Fibroblast of the conjunctiva (primary cell): ENCODE data around the gene SLC7A10.
"Not testable (repeated sequence)": the region's sequence is repeated elsewhere in the genome, so short reads cannot be mapped to it uniquely, and the experiment has no call there.

Source experiments
- DNase-seq: peaks from one replicate; pipeline ENCODE4 v3.0.0-alpha.2; 2010; ENCODE audit warnings: low read depth

Gene SLC7A10

DNA sequence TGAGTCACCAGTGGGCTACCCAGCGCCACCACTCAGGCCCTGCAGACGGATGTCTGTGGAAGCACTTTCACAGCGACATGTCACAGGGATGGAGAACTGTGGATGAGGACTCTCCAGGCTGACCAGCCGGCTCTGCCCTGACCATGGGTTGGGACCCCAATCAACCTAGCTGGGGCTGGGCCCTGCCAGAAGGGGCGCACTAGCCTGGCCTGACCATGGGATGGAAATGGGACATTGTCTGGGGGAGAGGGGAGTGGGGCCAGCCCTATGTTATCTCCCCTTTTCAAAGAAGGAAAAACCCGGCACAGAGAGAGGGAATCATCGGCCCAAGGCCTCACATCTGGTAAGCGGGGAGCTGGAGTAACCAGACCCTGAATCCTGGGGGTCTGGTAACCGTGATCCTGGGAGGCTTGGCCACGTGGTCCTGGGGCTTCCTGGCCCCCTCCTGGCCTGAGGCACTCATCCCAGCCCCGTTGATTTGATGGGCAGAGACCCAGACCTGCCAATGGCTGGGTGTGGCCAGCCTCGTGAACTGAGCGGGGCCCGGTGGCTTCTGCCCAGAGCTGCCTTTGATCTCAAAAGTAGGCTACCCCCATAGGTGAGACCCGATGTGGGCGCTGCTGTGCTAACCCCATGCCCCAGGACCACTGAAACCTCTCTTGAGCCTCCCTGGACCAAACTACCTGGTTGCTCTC lies 11.2 kb upstream of the SLC7A10 start:
- DNase-seq = no peak

DNA sequence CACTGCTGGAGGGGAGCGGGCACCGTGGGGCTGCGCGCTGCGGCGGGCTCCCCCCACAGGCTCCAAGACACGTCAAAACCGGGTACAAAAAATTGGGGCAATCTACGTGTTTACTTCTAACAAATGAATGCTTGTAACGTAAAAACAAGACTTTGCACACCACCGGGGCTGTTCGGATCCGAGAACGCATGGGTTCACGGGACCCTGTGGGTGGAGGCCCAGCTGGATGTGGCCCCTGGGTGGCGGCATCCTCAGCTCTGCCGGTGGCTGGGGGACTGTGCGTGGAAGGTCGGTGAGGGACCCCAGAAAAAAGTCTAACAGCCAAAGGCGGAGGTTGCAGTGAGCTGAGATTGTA lies 10.3 kb upstream of the SLC7A10 start:
- DNase-seq = no peak

- DNase-seq = peak; percentile 39
Observed at GRCh38 chr19:33235269-33235995, 9.8 kb upstream of the SLC7A10 start.

DNA sequence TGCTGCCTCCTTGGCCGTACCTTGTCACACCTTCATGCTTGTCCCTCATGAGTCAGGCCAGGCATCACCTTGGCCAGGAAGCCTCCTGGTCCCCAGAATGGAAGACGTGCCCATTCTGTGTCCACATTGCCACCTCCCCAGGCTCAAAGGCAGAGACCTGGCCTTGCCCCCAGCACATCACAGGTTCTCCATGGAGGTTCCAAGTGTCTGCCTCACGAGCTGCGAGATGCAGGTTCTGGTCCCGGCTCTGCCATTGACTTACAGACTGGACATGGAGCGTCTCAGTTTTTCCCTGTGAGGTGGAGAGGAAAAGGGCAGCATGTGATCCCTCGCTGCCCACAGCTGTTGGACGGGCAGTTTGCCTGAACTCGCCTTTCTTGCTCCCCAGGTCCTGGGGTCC lies 9.1 kb upstream of the SLC7A10 start:
- DNase-seq = no peak

- DNase-seq = no peak
Observed at GRCh38 chr19:33234092-33234491, 8.4 kb upstream of the SLC7A10 start.

DNA sequence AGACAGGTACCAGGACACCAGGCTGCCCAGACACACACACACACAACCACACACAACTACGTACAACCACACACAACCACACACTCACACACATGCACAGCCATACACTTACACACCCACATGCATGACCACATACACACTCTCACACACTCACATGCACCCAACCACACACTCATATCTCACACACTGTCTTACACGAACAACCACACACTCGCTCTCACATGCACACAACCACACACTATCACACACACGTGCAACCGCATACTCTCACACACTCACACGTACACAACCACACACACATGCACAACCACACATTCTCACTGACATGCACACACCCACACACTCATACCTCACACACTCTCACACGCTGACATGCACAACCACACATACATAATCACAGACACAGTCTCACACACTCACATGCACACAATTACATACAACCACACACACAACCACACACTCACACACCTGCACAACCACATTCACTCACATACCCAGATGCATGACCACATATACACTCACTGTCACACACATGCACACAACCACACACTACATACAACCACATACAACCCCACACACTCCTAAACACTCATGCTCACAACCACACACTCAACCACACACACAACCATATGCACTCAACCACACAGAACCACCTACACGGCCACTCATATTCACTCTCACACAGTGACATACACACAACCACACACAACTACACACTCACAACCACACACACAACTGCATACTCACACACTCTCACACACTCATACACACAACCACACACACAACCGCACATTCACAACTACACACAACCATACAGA lies 7.6 kb upstream of the SLC7A10 start:
- no peak for DNase-seq

DNA sequence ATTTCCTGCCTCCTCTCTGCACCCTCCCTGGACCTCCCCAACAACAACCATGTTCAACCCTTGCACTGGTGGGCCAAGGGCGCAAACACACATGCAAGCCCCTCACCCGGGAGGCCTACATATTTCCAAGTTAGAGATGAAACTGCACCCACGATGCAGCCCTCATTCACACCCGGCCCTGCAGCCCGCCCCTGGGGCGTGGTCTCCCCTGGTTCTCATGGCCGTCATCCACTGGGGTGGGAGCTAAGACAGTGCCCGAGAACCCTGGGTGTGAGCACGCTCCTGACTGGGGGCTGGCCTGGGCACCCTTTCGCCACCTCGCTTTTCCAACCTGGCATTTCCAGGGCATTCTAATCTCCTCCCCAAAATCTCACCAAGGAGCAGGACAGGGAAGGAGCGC lies 7.0 kb upstream of the SLC7A10 start:
- no peak for DNase-seq

DNA sequence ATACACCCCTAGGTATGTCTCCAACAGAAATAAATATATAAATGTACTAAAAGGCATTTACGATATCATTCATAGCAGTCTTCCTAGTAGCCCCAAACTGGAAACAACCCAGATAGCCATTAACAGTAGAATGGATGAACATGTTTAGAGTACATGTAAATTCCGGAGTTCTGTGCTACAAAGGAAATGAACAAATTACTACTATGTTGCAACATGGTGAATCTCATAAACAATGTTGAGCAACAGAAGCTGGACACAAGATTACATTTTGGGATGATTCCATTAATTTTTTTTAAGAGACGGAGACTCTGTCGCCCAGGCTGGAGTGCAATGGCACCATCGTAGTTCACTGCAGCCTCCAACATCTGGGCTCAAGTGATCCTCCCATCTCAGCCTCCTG lies 5.9 kb upstream of the SLC7A10 start:
- no peak for DNase-seq

DNA sequence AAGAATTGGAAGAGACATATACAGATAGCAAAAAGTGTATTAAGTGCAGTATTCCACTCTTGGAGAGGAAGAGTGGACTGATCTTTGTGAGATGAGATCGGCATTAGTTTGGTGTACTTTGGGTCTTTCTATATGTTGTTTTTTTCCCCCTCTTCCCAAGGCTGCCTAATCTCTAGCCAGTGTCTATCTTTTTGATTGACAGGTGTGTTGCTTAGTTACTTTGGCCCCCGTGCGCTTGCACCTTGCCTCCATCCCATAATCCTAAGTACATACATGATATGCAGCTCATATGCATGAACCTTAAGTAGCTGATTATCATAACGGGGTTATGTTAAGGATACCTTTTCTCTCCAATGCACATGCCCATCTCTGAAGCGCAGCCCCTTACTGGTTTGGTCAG lies 4.3 kb upstream of the SLC7A10 start:
- DNase-seq = no peak

- DNase-seq = no peak
Observed at GRCh38 chr19:33227870-33228599, 2.4 kb upstream of the SLC7A10 start.

GRCh38 chr19:33227242-33227650 lies 1.6 kb upstream of the SLC7A10 start:
- no peak for DNase-seq

DNA sequence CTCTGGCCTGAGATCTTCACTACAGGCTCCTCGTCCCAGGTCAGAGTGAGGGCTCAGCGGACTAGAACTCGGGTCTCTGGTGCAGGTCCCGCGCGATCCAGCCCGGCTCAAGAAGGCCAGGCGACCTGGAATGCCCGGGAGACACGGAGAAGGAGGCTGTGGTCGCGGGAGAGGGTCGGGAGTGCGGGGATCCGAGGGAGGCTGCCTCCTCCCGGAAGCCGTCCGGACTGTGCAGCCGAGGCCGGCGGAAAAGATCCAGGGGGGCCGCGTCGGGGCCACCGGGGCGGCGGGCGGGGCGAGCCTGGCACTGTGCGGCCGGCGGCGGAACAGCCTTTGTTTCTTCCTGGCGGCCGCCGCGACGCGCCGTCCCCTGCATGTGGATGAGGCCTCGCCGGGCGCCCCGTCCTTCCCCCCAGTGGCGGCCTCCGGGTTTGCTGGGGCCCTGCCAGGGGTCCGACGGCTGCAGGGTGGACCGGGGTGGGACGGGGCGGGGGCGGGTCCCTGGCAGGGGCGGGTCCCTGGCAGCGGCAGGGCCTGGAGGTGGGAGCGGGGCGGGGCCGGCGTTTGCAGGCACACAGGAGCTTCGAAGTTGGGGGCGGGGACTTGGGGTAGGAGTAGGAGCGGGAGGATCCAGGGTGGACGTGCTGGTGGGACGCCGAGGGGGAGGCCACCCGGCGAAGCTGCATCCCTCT lies 1.0 kb upstream of the SLC7A10 start:
- DNase-seq = no peak

GRCh38 chr19:33224694-33225457 lies 774 bp downstream of the SLC7A10 start:
- DNase-seq = no peak

DNA sequence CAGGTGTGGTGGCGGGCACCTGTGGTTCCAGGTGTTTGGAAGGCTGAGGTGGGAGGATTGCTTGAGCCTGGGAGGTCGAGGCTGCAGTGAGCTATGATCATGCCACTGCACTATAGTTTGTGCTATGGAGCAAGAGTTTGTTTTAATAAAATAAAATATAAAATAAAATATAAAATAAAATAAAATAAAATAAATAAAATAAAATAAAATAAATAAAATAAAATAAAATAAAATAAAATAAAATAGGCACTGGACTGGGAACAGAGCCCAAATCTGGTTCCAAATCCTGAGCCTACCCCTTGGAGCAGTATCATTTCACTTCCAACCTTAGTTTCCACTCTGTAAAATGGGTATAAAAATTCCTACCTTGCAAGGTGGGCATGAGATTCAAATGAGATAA lies 3.4 kb downstream of the SLC7A10 start:
- DNase-seq = not testable (repeated sequence)

DNA sequence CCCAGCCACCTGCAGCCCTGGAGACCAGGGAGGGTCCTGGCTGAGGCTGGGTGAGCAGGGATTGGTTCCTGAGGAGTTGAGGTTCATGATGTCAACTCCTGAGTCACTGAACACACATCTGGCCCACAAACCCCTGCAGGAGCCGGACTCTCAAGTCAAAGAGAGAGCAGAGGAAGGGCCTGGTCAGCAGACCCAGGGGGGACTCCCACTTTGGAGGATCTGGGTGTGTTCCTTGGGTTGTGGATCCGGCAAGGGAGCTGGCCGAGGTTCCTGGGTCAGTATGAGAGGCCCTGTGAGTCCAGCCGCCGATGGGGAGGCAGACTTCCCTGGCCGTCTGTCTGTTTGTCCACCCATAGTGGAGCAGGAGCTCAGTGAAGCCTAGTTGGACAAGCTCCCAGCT lies 4.0 kb downstream of the SLC7A10 start:
- DNase-seq = no peak

GRCh38 chr19:33220735-33221134 lies 4.9 kb downstream of the SLC7A10 start:
- no peak for DNase-seq

DNA sequence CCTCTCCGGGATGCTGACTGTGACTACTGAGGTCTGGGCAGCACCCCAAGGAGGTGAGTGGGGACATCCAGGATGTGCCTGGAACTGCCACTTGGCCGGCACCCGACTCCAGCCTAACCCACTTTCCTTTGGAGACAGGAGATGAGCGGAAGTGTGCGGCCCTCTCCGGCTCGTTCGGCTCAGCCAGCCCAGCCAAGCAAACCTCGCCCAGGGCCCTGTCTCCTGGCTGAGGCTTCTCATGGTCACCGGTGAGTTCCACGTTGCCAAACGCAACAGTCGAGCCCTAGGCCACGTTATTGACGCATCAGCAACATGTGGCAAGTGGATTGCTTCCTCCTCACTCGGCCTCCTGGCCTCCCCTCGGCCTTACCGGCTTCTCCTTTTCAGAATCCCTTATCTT lies 5.5 kb downstream of the SLC7A10 start:
- no peak for DNase-seq

DNA sequence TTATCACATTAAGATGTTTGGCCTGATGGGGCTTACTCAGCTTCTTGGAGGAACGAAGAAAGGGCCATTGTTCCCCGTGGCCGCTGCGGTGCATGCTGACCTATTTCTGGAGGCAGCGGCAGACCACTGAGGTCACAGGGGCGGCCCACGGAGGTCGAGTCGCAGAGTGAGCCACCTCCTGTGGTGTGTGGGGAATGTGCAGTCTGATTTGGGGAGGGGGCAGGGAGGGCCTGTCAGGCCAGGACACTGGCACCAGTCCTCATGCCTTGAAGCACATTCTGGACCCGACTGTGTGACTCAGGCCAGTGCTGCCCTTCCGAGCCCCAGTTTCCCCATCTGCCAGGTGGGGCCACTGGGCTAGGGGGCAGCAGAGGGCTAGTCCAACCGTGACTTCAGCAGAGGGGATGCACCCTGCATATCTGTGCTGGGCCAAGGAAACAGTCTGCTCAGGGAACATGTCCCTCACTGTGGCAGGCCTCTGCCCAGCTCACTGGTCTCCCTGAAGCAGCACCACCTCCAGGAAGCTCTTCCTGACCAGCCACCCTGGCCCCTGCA lies 6.3 kb downstream of the SLC7A10 start:
- DNase-seq = no peak

DNA sequence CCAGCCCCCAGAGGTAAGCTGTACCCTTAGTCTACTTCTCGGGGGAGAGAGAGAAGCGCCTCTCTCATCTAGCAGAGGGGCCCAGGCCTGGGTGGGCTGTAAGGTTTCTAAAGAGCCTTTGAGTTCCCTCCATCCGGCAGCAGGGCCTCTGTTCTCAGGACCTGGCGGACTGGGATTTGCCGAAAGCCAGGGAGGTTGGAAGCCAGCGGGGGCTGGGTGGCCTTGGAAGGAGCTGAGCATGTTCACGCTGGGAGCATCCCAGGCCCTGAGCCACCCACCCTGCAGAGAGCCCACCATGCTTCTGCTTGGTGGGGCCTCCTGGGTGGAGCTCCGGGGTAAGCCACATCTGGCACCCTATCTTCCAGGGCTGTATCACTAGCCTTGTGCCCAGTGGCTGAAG lies 7.8 kb downstream of the SLC7A10 start:
- no peak for DNase-seq

DNA sequence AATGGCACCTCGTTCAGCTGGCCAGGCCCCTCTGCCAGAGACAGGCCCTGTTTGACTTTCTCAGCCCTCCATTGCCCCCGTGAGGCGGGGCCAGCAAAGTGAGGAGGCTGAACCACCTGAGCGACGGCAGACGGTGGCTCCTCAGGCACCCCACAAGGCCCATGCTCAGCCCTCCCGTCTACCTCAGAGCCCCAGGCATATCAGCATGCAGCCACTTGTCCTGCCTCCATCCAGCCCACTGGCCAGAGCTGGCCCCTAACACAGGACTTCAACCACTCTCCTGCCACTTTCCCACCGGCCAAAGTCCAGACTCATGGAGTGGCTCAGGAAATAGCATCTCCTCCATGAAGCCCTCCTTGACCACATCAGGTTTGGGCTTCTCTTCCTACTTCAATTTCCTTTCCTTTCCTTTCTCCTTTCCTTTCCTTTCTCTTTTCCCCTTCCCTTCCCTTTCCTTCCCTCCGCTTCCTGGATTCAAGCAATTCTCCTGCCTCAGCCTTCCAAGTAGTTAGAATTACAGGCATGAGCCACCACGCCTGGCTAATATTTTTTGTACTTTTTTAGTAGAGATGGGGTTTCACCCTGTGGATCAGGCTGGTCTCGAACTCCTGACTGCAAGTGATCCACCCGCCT lies 9.3 kb downstream of the SLC7A10 start:
- DNase-seq = no peak
